ENCODE results near the gene METTL25B. TPM values are rescaled to one million over a fixed set of nuclear protein-coding genes. Genes with fewer than 3 reads are reported as not detected.
"Not testable (repeated sequence)": the region's sequence is repeated elsewhere in the genome, so short reads cannot be mapped to it uniquely, and the experiment has no call there.

The METTL25B gene
- total RNA-seq, 1 experiment from 2014 or later, result 52.7 TPM

GRCh38 chr1:156760092-156760795 lies 32.0 kb downstream of the METTL25B start:
- intact Hi-C loops (cut with micrococcal nuclease; ENCODE audit: unreplicated experiment), result no loop called here
- Mint-ChIP-seq H3K36me3 (ENCODE audit: insufficient read depth, unreplicated experiment) (peaks cover 7% of the 10 kb centered on the region), H3K4me3 (ENCODE audit: low read depth, unreplicated experiment) (no peak overlapping the region), H3K27me3 (ENCODE audit: unreplicated experiment) (no peaks in the 10 kb centered on the region), H3K27ac (ENCODE audit: unreplicated experiment) (no peak overlapping the region), H3K4me1 (ENCODE audit: low read depth, unreplicated experiment) (no peaks in the 10 kb centered on the region), H3K9me3 (ENCODE audit: low read depth, unreplicated experiment) (no peaks in the 10 kb centered on the region)
- DNase-seq, result no peak
- no peak for TF ChIP-seq CTCF (IDR thresholded peaks at IDR 0.05; ENCODE audit: unreplicated experiment)
- no TSS peak for BruUV-seq (replicated peaks)
- CTCF ChIA-PET, result no interaction called here

GRCh38 chr1:156760796-156761104 lies 32.5 kb downstream of the METTL25B start:
- BruUV-seq (replicated peaks), result no TSS peak
- TF ChIP-seq CTCF (IDR thresholded peaks at IDR 0.05; ENCODE audit: unreplicated experiment), result no peak
- DNase-seq, result no peak
- Mint-ChIP-seq H3K36me3 (ENCODE audit: insufficient read depth, unreplicated experiment) (peaks cover 7% of the 10 kb centered on the region), H3K4me3 (ENCODE audit: low read depth, unreplicated experiment) (no peak overlapping the region), H3K27me3 (ENCODE audit: unreplicated experiment) (no peaks in the 10 kb centered on the region), H3K9me3 (ENCODE audit: low read depth, unreplicated experiment) (no peaks in the 10 kb centered on the region), H3K27ac (ENCODE audit: unreplicated experiment) (no peak overlapping the region), H3K4me1 (ENCODE audit: low read depth, unreplicated experiment) (peaks cover 1% of the 10 kb centered on the region)
- intact Hi-C loops (cut with micrococcal nuclease; ENCODE audit: unreplicated experiment), result no loop called here
- CTCF ChIA-PET, result no interaction called here

GRCh38 chr1:156765136-156765535 lies 36.9 kb downstream of the METTL25B start:
- H3K4me3 Mint-ChIP-seq (ENCODE audit: low read depth, unreplicated experiment); CTCF ChIA-PET; H3K27ac Mint-ChIP-seq (ENCODE audit: unreplicated experiment); DNase-seq; BruUV-seq (replicated peaks); H3K9me3 Mint-ChIP-seq (ENCODE audit: low read depth, unreplicated experiment); H3K27me3 Mint-ChIP-seq (ENCODE audit: unreplicated experiment): not testable (repeated sequence)
- H3K4me1 Mint-ChIP-seq (ENCODE audit: low read depth, unreplicated experiment), result peaks cover 25% of the 10 kb centered on the region
- peaks cover 14% of the 10 kb centered on the region for H3K36me3 Mint-ChIP-seq (ENCODE audit: insufficient read depth, unreplicated experiment)
- intact Hi-C loops (cut with micrococcal nuclease; ENCODE audit: unreplicated experiment), result loop anchor here (5.0 kb wide), 1 partner anchor 38 kb away; the partner anchor contains the start of genes ISG20L2 and METTL25B

- CTCF ChIA-PET, result interaction anchor here (2.1 kb wide), 1 partner anchor 40 kb away, joined by 22 read pairs; no protein-coding TSS in a partner anchor
Observed at GRCh38 chr1:156765666-156766065, 37.4 kb downstream of the METTL25B start.

More at GRCh38 chr1:156765666-156766065, 37.4 kb downstream of the METTL25B start:
- no peak for DNase-seq
- peaks cover 28% of the 10 kb centered on the region for H3K4me1 Mint-ChIP-seq (ENCODE audit: low read depth, unreplicated experiment)
- no peak for TF ChIP-seq CTCF (IDR thresholded peaks at IDR 0.05; ENCODE audit: unreplicated experiment)
- peaks cover 16% of the 10 kb centered on the region for H3K36me3 Mint-ChIP-seq (ENCODE audit: insufficient read depth, unreplicated experiment)
- no peaks in the 10 kb centered on the region for H3K27me3 Mint-ChIP-seq (ENCODE audit: unreplicated experiment)
- intact Hi-C loops (cut with micrococcal nuclease; ENCODE audit: unreplicated experiment), result loop anchor here (2.0 to 5.0 kb wide), 2 partner anchors 13 to 38 kb away; partner anchors contain the start of genes ISG20L2 and METTL25B
- no peak overlapping the region for H3K4me3 Mint-ChIP-seq (ENCODE audit: low read depth, unreplicated experiment)
- H3K27ac Mint-ChIP-seq (ENCODE audit: unreplicated experiment), result no peak overlapping the region
- no TSS peak for BruUV-seq (replicated peaks)
- no peaks in the 10 kb centered on the region for H3K9me3 Mint-ChIP-seq (ENCODE audit: low read depth, unreplicated experiment)

Measured in Calu3 (cell line).